ENCODE measurements around the gene MRGPRD. TPM values are rescaled to one million over a fixed set of nuclear protein-coding genes. Genes with fewer than 3 reads are reported as not detected.

MRGPRD gene
- total and polyA plus RNA-seq, 10 of the 15 experiments (the other 5 are each of a cell fraction or from before 2014, with no cell fraction given), result not detected

- ATAC-seq (no peak), FAIRE-seq (no peak), DNase-seq (ENCODE audit: low read depth, low spot score) (no peak)
- 93% methylated on average over 18 of the region's 18 CpGs for WGBS (ENCODE audit: insufficient coverage, insufficient replicate concordance, low lambda C conversion rate, missing lambda C conversion rate)
- in situ Hi-C loops (cut with MboI) (no loop called here), intact Hi-C loops (cut with micrococcal nuclease; ENCODE audit: unreplicated experiment) (no loop called here)
- H3K79me2 ChIP-seq (ENCODE audit: control insufficient read depth, insufficient read depth, low read length), result no peaks in the 10 kb centered on the region
- no peak overlapping the region for H3K4me2 ChIP-seq (ENCODE audit: control insufficient read depth, insufficient read depth)
- no peaks in the 10 kb centered on the region; the same call in 1 of the 2 replicates for H3K4me1 ChIP-seq (ENCODE audit: control insufficient read depth, insufficient read depth, low read length)
- no peak overlapping the region for H3K4me3 ChIP-seq
- SMC1A ChIA-PET (ENCODE audit: uncharacterized antibody, unreplicated experiment), result no interaction called here
- H4K20me1 ChIP-seq (ENCODE audit: control insufficient read depth, insufficient read depth), result no peaks in the 10 kb centered on the region
- H2AFZ ChIP-seq (ENCODE audit: control insufficient read depth, low read depth, low read length), result no peak overlapping the region
- POLR2A ChIA-PET, result no interaction called here
- RAD21 ChIA-PET (ENCODE audit: unreplicated experiment), result no interaction called here
- no peak overlapping the region for H3K27ac ChIP-seq (ENCODE audit: control insufficient read depth, insufficient read depth)
- TF ChIP-seq BHLHE40 (IDR thresholded peaks at IDR 0.05; ENCODE audit: borderline replicate concordance in 1 of 2, low read depth in 2 of 2, low read length in 1 of 2) (no peak), TARDBP (IDR thresholded peaks at IDR 0.05; ENCODE audit: borderline replicate concordance) (no peak), RBBP5 (conservative IDR thresholded peaks at IDR 0.05) (no peak)
- H3K9me3 ChIP-seq (replicated peaks; ENCODE audit: control insufficient read depth, insufficient read depth, low read length), result no peaks in the 10 kb centered on the region
- no peaks in the 10 kb centered on the region for H3K27me3 ChIP-seq (replicated peaks in 1 of 2; ENCODE audit: control insufficient read depth in 2 of 2, insufficient read depth in 2 of 2, low read length in 1 of 2)
- no peak overlapping the region for H3K9ac ChIP-seq (ENCODE audit: control insufficient read depth, insufficient read depth, low read length)
- BruUV-seq (replicated peaks), result no TSS peak
- H3K36me3 ChIP-seq (ENCODE audit: control insufficient read depth in 2 of 2, insufficient read depth in 2 of 2, low read length in 1 of 2), result peaks cover 2 to 27% of the 10 kb centered on the region in 2 experiments; a peak in 3 of 4 replicates
- CTCF ChIA-PET, result no interaction called here
Measured at GRCh38 chr11:68938088-68938487, 42.7 kb downstream of the MRGPRD start.

GRCh38 chr11:68936676-68937620, 43.8 kb downstream of the MRGPRD start:
- H3K36me3 ChIP-seq (ENCODE audit: control insufficient read depth in 2 of 2, insufficient read depth in 2 of 2, low read length in 1 of 2), result peaks cover 2 to 27% of the 10 kb centered on the region in 2 experiments; a peak in 3 of 4 replicates

More at GRCh38 chr11:68936676-68937620, 43.8 kb downstream of the MRGPRD start:
- no peak for FAIRE-seq
- no peaks in the 10 kb centered on the region for H4K20me1 ChIP-seq (ENCODE audit: control insufficient read depth, insufficient read depth)
- in situ Hi-C loops (cut with MboI) (no loop called here), intact Hi-C loops (cut with micrococcal nuclease; ENCODE audit: unreplicated experiment) (no loop called here)
- POLR2A ChIA-PET, result no interaction called here
- H3K4me3 ChIP-seq, result no peak overlapping the region
- no peak for DNase-seq (ENCODE audit: low read depth, low spot score)
- CTCF ChIA-PET, result no interaction called here
- RAD21 ChIA-PET (ENCODE audit: unreplicated experiment), result no interaction called here
- SMC1A ChIA-PET (ENCODE audit: uncharacterized antibody, unreplicated experiment), result no interaction called here
- no peak for ATAC-seq
- no peak overlapping the region for H3K27ac ChIP-seq (ENCODE audit: control insufficient read depth, insufficient read depth)
- H3K79me2 ChIP-seq (ENCODE audit: control insufficient read depth, insufficient read depth, low read length), result no peaks in the 10 kb centered on the region
- H2AFZ ChIP-seq (ENCODE audit: control insufficient read depth, low read depth, low read length), result no peak overlapping the region
- H3K4me2 ChIP-seq (ENCODE audit: control insufficient read depth, insufficient read depth), result no peak overlapping the region
- H3K9me3 ChIP-seq (replicated peaks; ENCODE audit: control insufficient read depth, insufficient read depth, low read length), result no peaks in the 10 kb centered on the region
- TF ChIP-seq CBX5 (IDR thresholded peaks at IDR 0.05; ENCODE audit: low read depth), result no peak
- H3K27me3 ChIP-seq (replicated peaks in 1 of 2; ENCODE audit: control insufficient read depth in 2 of 2, insufficient read depth in 2 of 2, low read length in 1 of 2), result no peaks in the 10 kb centered on the region
- H3K9ac ChIP-seq (ENCODE audit: control insufficient read depth, insufficient read depth, low read length), result no peak overlapping the region
- H3K4me1 ChIP-seq (ENCODE audit: control insufficient read depth, insufficient read depth, low read length), result no peaks in the 10 kb centered on the region
- BruUV-seq (replicated peaks), result no TSS peak
- WGBS (ENCODE audit: insufficient coverage, insufficient replicate concordance, low lambda C conversion rate, missing lambda C conversion rate), result 93% methylated on average over 24 of the region's 29 CpGs

Measured in GM12878 (cell line).